HCT116 (cell line): ENCODE data around the gene ZNF236. TPM values are rescaled to one million over a fixed set of nuclear protein-coding genes. Genes with fewer than 3 reads are reported as not detected.

Experiments
- ATAC-seq: fragments of 200-7000 bp; cut with Tn5 transposase; 2 replicates; pipeline ENCODE4 v1.9.1; 2020; ENCODE audit warnings: mild to moderate bottlenecking, moderate library complexity
- BruUV-seq: library from RNA; stranded (reverse); fragments of 400-500 nt; replicated peaks from 2 replicates; lab custom pipeline; 2021; lab: Mats Ljungman, UMichigan
- CTCF ChIA-PET: fragments of 300-600 bp; sonication (Branson Sonifier 250); formaldehyde crosslinking; loops from one replicate; lab custom pipeline; 2021; ENCODE audit warnings: antibody characterized with exemption; lab: Charles Lee
- POLR2A ChIA-PET: fragments of 300-600, 350-600 bp; sonication (Branson Sonifier 250); formaldehyde crosslinking; loops from one replicate; lab custom pipeline; 2021; ENCODE audit warnings: antibody characterized with exemption; lab: Charles Lee
- RAD21 ChIA-PET, 2 experiments: fragments of 300-600 bp; sonication (Branson Sonifier 250); formaldehyde crosslinking; loops; one replicate each; lab custom pipeline; 2023; ENCODE audit warnings: low total read pairs in 2 of 2; ENCODE audit not compliant: uncharacterized antibody in 2 of 2, unreplicated experiment in 2 of 2, low non-redundant PET in 1 of 2; lab: Charles Lee
- DNase-seq: peaks from one replicate; pipeline ENCODE4 v3.0.0-alpha.2; 2010; ENCODE audit warnings: low read depth, low spot score
- H2AFZ ChIP-seq: fragments of 200-600 bp; shearing (Covaris generic), sonication (generic); 2 replicates; pipeline ENCODE4 v1.6.1; 2017; ENCODE audit warnings: low read depth, mixed run types, mixed read lengths, antibody characterized with exemption, low read length; ENCODE audit not compliant: poor library complexity, severe bottlenecking
- H3K27ac ChIP-seq: 2 replicates; pipeline ENCODE4 v1.5.1; 2012; ENCODE audit warnings: low read depth, low read length
- H3K27me3 ChIP-seq: fragments of 200-600 bp; sonication (generic); 2 replicates; pipeline ENCODE4 v1.6.1; 2016; ENCODE audit warnings: mixed run types, low read length, mixed read lengths; ENCODE audit not compliant: insufficient read depth
- H3K36me3 ChIP-seq, 2 experiments: fragments of 200-500 bp in 1 of 2; fragments of 200-600 bp in 1 of 2; sonication (Bioruptor generic) in 1 of 2; sonication (generic) in 1 of 2; 2 replicates each; pipeline versions ENCODE4 v1.5.1 to v1.6.1; 2014 to 2016; ENCODE audit warnings: low read length in 2 of 2, inconsistent platforms in 1 of 2, mixed read lengths in 1 of 2, mixed run types in 1 of 2; ENCODE audit not compliant: insufficient read depth in 2 of 2, control insufficient read depth in 1 of 2
- H3K4me1 ChIP-seq, 2 experiments: fragments of 200-600 bp in 1 of 2; sonication (generic) in 1 of 2; 2 replicates each; pipeline versions ENCODE4 v1.5.1 to v1.6.1; 2012 to 2017; ENCODE audit warnings: low read length in 2 of 2, inconsistent platforms in 1 of 2, mild to moderate bottlenecking in 1 of 2, mixed read lengths in 1 of 2, mixed run types in 1 of 2, moderate library complexity in 1 of 2; ENCODE audit not compliant: insufficient read depth in 2 of 2, control insufficient read depth in 1 of 2
- H3K4me2 ChIP-seq: fragments of 200-600 bp; sonication (generic); 2 replicates; pipeline ENCODE4 v1.6.1; 2017; ENCODE audit warnings: mixed run types, low read length, mixed read lengths
- H3K4me3 ChIP-seq, 2 experiments: fragments of 200-600 bp in 1 of 2; sonication (generic) in 1 of 2; replicated peaks in 1 of 2; 2 replicates each; pipeline ENCODE4 v1.5.1; 2011 to 2016; ENCODE audit warnings: low read length in 2 of 2, control low read depth in 1 of 2, low read depth in 1 of 2, mild to moderate bottlenecking in 1 of 2, mixed read lengths in 1 of 2, mixed run types in 1 of 2
- H3K79me2 ChIP-seq: fragments of 200-600 bp; sonication (generic); 2 replicates; pipeline ENCODE4 v1.6.1; 2017; ENCODE audit warnings: mild to moderate bottlenecking, mixed run types, low read length, moderate library complexity, mixed read lengths; ENCODE audit not compliant: insufficient read depth
- H3K9ac ChIP-seq: fragments of 200-600 bp; sonication (generic); 2 replicates; pipeline ENCODE4 v1.6.1; 2016; ENCODE audit warnings: low read length, mixed read lengths
- H3K9me2 ChIP-seq: fragments of 200-600 bp; sonication (generic), shearing (Covaris generic); 2 replicates; pipeline ENCODE4 v1.6.1; 2017; ENCODE audit warnings: mixed run types, mild to moderate bottlenecking, moderate library complexity; ENCODE audit not compliant: insufficient read depth
- H3K9me3 ChIP-seq, 2 experiments: fragments of 200-500 bp in 1 of 2; fragments of 200-600 bp in 1 of 2; sonication (Bioruptor generic) in 1 of 2; sonication (generic) in 1 of 2; 2 replicates each; pipeline ENCODE4 v1.6.1; 2014 to 2017; ENCODE audit warnings: low read length in 2 of 2, mixed read lengths in 2 of 2, inconsistent platforms in 1 of 2, low read depth in 1 of 2, mild to moderate bottlenecking in 1 of 2, mixed run types in 1 of 2, moderate library complexity in 1 of 2; ENCODE audit not compliant: control insufficient read depth in 1 of 2, insufficient read depth in 1 of 2
- H4K20me1 ChIP-seq: fragments of 200-600 bp; sonication (generic), shearing (Covaris generic); 2 replicates; pipeline ENCODE4 v1.6.1; 2017; ENCODE audit warnings: mixed run types, mild to moderate bottlenecking, moderate library complexity; ENCODE audit not compliant: insufficient read depth
- ATF3 ChIP-seq: IDR thresholded peaks from 2 replicates; pipeline ENCODE4 v1.6.1; 2012
- CBX3 ChIP-seq: IDR thresholded peaks from 2 replicates; pipeline ENCODE4 v1.6.1; 2012; ENCODE audit warnings: low read depth
- CEBPB ChIP-seq: IDR thresholded peaks from 2 replicates; pipeline ENCODE4 v1.6.1; 2012; ENCODE audit warnings: low read depth
- CTCF ChIP-seq, 3 experiments: fragments of 200-600 bp in 1 of 3; sonication (generic) in 1 of 3; IDR thresholded peaks in 2 of 3; conservative IDR thresholded peaks in 1 of 3; 2 replicates each; pipeline ENCODE4 v1.5.1; 2012 to 2017; ENCODE audit warnings: low read depth in 2 of 3, low read length in 2 of 3, antibody characterized with exemption in 1 of 3, borderline replicate concordance in 1 of 3, control low read depth in 1 of 3, mild to moderate bottlenecking in 1 of 3, mixed read lengths in 1 of 3, mixed run types in 1 of 3, moderate library complexity in 1 of 3; ENCODE audit not compliant: insufficient read depth in 1 of 3
- EGR1 ChIP-seq: IDR thresholded peaks from 2 replicates; pipeline ENCODE4 v1.6.1; 2012; ENCODE audit warnings: low read depth
- ELF1 ChIP-seq: IDR thresholded peaks from 2 replicates; pipeline ENCODE4 v1.6.1; 2012; ENCODE audit warnings: low read depth, borderline replicate concordance
- EZH2phosphoT487 ChIP-seq: fragments of 200-600 bp; IDR thresholded peaks from 2 replicates; pipeline ENCODE4 v1.6.1; 2018; ENCODE audit warnings: antibody characterized with exemption, borderline replicate concordance
- FOSL1 ChIP-seq: IDR thresholded peaks from 2 replicates; pipeline ENCODE4 v1.6.1; 2012; ENCODE audit warnings: low read depth
- JUND ChIP-seq: IDR thresholded peaks from 2 replicates; pipeline ENCODE4 v1.6.1; 2012
- MAX ChIP-seq: IDR thresholded peaks from 2 replicates; pipeline ENCODE4 v1.6.1; 2012
- POLR2A ChIP-seq: IDR thresholded peaks from 2 replicates; pipeline ENCODE4 v1.7.0; 2011; ENCODE audit warnings: borderline replicate concordance; ENCODE audit not compliant: insufficient read depth, insufficient read length; ENCODE audit errors: extremely low read depth
- RAD21 ChIP-seq: IDR thresholded peaks from 2 replicates; pipeline ENCODE4 v1.6.1; 2012; ENCODE audit warnings: low read depth, mild to moderate bottlenecking
- SIN3A ChIP-seq: IDR thresholded peaks from 2 replicates; pipeline ENCODE4 v1.6.1; 2012; ENCODE audit warnings: low read depth
- SP1 ChIP-seq: IDR thresholded peaks from 2 replicates; pipeline ENCODE4 v1.6.1; 2012; ENCODE audit warnings: low read depth
- SRF ChIP-seq: IDR thresholded peaks from 2 replicates; pipeline ENCODE4 v1.6.1; 2012; ENCODE audit warnings: low read depth
- ZBTB33 ChIP-seq: IDR thresholded peaks from 2 replicates; pipeline ENCODE4 v1.6.1; 2011; ENCODE audit warnings: mild to moderate bottlenecking, low read length, moderate library complexity; ENCODE audit not compliant: insufficient replicate concordance; ENCODE audit errors: extremely low read depth
- intact Hi-C: fragments of 100-400 bp; cut with micrococcal nuclease; formaldehyde crosslinking; loops from 2 replicates; pipeline ENCODE4 v1.10.0; 2022
- total RNA-seq: library from RNA; stranded (reverse); gene quantifications from one replicate; pipeline ENCODE4 v1.2.1, GENCODE V29; 2021; ENCODE audit not compliant: unreplicated experiment

Gene ZNF236
- total RNA-seq, 1 experiment from 2014 or later = 15.0 TPM

- ATAC-seq (no peak), DNase-seq (no peak)
- H3K79me2 ChIP-seq = no peaks in the 10 kb centered on the region
- no peak overlapping the region for H2AFZ ChIP-seq
- no peaks in the 10 kb centered on the region; a peak in 1 of 4 replicates for H3K36me3 ChIP-seq
- RAD21 ChIA-PET = no interaction called here
- H3K27ac ChIP-seq = no peak overlapping the region
- H3K4me1 ChIP-seq = no peaks in the 10 kb centered on the region
- intact Hi-C loops = no loop called here
- CTCF ChIA-PET = no interaction called here
- no peaks in the 10 kb centered on the region for H3K9me2 ChIP-seq
- POLR2A ChIA-PET = no interaction called here
- no peaks in the 10 kb centered on the region for H3K27me3 ChIP-seq
- no peak overlapping the region for H3K9ac ChIP-seq
- H3K4me3 ChIP-seq = no peak overlapping the region
- BruUV-seq = no TSS peak
- no peak overlapping the region for H3K4me2 ChIP-seq
- TF ChIP-seq SP1 (no peak), EGR1 (no peak), FOSL1 (no peak), SRF (no peak), CEBPB (no peak), ELF1 (no peak), EZH2phosphoT487 (no peak), RAD21 (no peak), CTCF (IDR thresholded peaks at IDR 0.05 in 2 of 3, conservative IDR thresholded peaks at IDR 0.05 in 1 of 3; ENCODE audit: borderline replicate concordance in 1 of 3, insufficient read depth in 1 of 3, low read depth in 2 of 3, low read length in 2 of 3) (no peak)
- H4K20me1 ChIP-seq = no peaks in the 10 kb centered on the region
- no peaks in the 10 kb centered on the region for H3K9me3 ChIP-seq
Measured at GRCh38 chr18:76903386-76903785, 81.0 kb downstream of the ZNF236 start.

- H3K4me2 ChIP-seq = no peak overlapping the region
- RAD21 ChIA-PET = no interaction called here
- no peak overlapping the region for H2AFZ ChIP-seq
- H3K4me1 ChIP-seq = no peaks in the 10 kb centered on the region
- no peak overlapping the region for H3K4me3 ChIP-seq
- no peaks in the 10 kb centered on the region for H3K9me3 ChIP-seq
- no peaks in the 10 kb centered on the region for H4K20me1 ChIP-seq
- no peaks in the 10 kb centered on the region for H3K27me3 ChIP-seq
- no peak for DNase-seq
- ATAC-seq = no peak
- H3K9me2 ChIP-seq = no peaks in the 10 kb centered on the region
- no peaks in the 10 kb centered on the region for H3K79me2 ChIP-seq
- H3K27ac ChIP-seq = no peak overlapping the region
- POLR2A ChIA-PET = no interaction called here
- BruUV-seq = no TSS peak
- CTCF ChIA-PET = no interaction called here
- H3K36me3 ChIP-seq = peaks cover 0 to 6% of the 10 kb centered on the region in 2 experiments; a peak in 2 of 4 replicates
- intact Hi-C loops = no loop called here
- H3K9ac ChIP-seq = no peak overlapping the region
- no peak for TF ChIP-seq POLR2A
- no peak for TF ChIP-seq FOSL1
- TF ChIP-seq ATF3 = no peak
- TF ChIP-seq ZBTB33 = no peak
- TF ChIP-seq MAX = no peak
- no peak for TF ChIP-seq SIN3A
- TF ChIP-seq CBX3 = no peak
- TF ChIP-seq RAD21 = no peak
- no peak for TF ChIP-seq JUND
- TF ChIP-seq SP1 = no peak
- TF ChIP-seq SRF = no peak
- no peak for TF ChIP-seq ELF1
Measured at GRCh38 chr18:76905821-76906220, 83.5 kb downstream of the ZNF236 start.
